Activated gamma-delta T cell (primary cell): ENCODE results near the gene PRPF39.
"Not testable (repeated sequence)": the region's sequence is repeated elsewhere in the genome, so short reads cannot be mapped to it uniquely, and the experiment has no call there.

Source experiments
- DNase-seq: peaks from one replicate; lab custom pipeline; 2025; lab: John Stamatoyannopoulos, UW
- total RNA-seq, 2 donors: gene quantifications; one replicate each; lab custom pipeline; 2026; lab: John Stamatoyannopoulos, UW

The PRPF39 gene
- 118 to 136 reads per million in 2 donors for total RNA-seq

GRCh38 chr14:45083976-45084722, at the start of gene PRPF39:
Gene PRPF39, plus strand, starts transcription at chr14:45084116. Its CDS starts 11,124 bp downstream, at chr14:45095240.
- DNase-seq: peak; percentile 93

GRCh38 chr14:45034730-45035129, 49.2 kb upstream of the PRPF39 start:
- no peak for DNase-seq

- no peak for DNase-seq
These were observed 45.7 kb upstream of the PRPF39 start for GRCh38 chr14:45038256-45038655.

GRCh38 chr14:45038865-45039264, 45.1 kb upstream of the PRPF39 start:
- DNase-seq: no peak

GRCh38 chr14:45039390-45039789, 44.5 kb upstream of the PRPF39 start:
- no peak for DNase-seq

- DNase-seq: no peak
These were observed 42.3 kb upstream of the PRPF39 start for GRCh38 chr14:45041641-45042040.

GRCh38 chr14:45044638-45045037, 39.3 kb upstream of the PRPF39 start:
- DNase-seq: no peak

- DNase-seq: no peak
These were observed 35.5 kb upstream of the PRPF39 start for GRCh38 chr14:45048385-45048784.

GRCh38 chr14:45051180-45051579, 32.7 kb upstream of the PRPF39 start:
- no peak for DNase-seq

DNA sequence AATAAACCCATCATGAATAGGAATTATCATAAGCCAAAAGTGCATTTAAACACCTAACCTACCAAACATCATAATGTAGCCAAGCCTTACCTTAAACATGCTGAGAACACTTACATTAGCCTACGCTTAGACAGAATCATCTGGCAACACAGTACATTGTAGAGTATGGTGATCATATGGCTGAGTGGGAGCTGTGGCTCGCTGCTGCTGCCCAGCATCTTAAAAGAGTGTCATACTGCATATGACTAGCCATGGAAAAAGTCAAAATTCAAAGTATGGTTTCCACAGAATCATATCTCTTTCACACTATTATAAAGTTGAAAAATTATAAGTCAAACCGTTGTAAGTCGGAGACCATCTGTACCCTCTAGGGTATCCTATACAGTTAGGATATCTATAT, 32.0 kb upstream of the PRPF39 start:
- no peak for DNase-seq

- no peak for DNase-seq
These were observed 26.6 kb upstream of the PRPF39 start for GRCh38 chr14:45057349-45057748.

DNA sequence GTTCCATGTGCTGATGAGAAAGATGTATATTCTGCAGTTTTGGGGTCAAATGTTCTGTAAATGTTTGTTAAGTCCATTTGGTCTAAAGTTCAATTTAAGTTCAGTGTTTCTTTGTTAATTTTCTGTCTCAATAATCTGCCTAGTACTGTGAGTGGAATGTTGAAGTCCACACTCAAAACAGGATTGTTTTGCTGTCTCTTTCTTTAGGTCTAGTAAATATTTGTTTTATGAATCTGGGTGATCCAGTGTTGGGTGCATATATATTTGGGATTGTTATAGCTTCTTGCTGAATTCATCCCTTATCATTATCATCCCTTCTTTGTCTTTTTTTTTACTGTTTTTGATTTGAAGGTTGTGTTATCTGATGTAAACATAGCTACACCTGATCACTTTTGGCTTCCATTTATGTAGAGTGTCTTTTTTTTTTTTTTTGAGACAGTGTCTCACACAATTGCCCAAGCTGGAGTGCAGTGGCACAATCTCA, 26.0 kb upstream of the PRPF39 start:
- DNase-seq: no peak

DNA sequence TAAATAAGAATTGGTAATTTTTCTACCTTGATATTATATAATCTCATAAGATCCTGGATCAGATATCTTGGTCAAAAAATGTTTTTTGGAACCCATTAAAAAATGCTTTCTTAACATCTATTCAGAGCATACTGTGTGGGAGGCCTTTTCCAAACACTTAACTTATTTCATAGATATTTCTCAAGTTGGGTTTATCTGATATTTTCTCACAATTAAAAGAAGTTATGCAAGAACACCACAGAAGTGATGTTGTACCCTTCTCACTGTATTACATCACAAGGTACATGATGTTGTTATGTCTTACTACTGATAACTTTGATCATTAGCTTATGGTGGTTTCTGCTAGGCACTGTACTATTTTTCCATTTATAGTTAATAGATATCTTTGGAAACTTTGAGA, 23.4 kb upstream of the PRPF39 start:
- DNase-seq: no peak

DNA sequence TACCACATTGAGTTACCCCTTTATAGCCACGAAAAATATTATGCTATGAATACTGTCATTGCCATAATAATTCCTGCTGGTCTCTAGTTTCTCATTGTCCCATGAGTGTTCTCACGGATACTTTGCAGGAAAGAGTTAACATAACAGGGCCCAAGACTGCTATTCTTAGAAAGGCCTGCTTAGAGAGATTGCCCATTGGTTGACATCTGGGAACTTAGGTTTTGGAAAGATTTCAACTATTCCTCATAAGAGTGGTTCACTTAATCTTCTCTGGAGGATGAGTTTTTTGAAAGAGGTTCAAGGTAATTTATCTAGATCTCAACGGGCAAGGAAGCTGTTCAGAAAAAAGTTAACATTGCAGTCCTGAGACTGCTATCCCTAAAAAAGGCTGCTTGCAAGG, 18.4 kb upstream of the PRPF39 start:
- DNase-seq: no peak

DNA sequence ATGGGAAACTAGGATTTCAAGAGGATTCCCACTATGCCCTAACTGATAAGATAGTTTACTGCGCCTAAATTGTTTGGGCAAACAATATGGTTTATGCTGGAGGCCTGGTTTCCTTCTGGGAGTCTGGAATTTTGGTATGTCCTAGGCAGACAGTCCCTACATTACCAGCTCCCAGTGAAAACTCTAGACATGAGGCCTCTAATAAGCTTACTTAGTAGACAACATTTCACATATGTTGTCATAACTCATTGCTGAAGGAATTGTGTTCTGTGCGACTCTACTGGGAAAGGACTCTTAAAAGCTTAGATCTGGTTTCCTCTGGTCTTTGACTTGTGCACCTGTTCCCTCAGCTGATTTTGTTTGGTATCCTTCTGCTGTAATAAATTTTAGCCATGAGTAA, 18.0 kb upstream of the PRPF39 start:
- no peak for DNase-seq

- DNase-seq: no peak
These were observed 17.2 kb upstream of the PRPF39 start for GRCh38 chr14:45066667-45067066.

DNA sequence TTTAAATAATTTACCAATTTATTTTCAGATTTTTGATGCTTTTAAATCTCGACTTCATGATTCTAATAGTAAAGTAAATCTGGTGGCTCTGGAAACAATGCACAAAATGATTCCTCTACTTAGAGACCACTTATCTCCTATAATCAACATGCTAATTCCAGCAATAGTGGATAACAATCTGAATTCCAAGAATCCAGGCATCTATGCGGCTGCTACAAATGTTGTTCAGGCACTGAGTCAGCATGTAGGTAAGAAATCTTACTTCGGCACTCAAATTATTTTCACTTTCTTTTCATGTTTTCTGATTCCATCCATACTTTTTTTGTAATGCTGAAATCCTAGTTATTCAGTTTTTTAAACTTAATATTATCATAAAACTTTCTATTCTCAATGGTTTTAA, 15.5 kb upstream of the PRPF39 start:
- DNase-seq: no peak

GRCh38 chr14:45070215-45070614, 13.7 kb upstream of the PRPF39 start:
- no peak for DNase-seq

DNA sequence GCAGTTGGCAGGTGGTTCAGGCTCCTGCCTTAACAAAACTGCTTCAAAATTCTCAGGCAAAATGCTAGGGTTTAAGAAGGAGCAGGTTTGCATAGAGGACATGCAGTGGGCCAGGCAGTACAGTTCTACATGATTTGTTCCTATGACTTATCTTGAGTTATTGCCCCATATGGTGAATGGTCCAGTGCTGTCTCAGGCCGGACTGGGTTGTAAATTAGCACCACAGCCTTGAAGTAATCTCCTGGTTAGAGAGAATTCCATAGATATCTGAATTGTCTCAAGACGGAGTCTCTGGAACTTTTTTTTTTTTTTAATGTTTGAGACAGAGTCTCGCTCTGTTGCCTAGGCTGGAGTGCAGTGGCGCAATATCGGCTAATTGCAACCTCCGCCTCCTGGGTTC, 11.8 kb upstream of the PRPF39 start:
- no peak for DNase-seq

DNA sequence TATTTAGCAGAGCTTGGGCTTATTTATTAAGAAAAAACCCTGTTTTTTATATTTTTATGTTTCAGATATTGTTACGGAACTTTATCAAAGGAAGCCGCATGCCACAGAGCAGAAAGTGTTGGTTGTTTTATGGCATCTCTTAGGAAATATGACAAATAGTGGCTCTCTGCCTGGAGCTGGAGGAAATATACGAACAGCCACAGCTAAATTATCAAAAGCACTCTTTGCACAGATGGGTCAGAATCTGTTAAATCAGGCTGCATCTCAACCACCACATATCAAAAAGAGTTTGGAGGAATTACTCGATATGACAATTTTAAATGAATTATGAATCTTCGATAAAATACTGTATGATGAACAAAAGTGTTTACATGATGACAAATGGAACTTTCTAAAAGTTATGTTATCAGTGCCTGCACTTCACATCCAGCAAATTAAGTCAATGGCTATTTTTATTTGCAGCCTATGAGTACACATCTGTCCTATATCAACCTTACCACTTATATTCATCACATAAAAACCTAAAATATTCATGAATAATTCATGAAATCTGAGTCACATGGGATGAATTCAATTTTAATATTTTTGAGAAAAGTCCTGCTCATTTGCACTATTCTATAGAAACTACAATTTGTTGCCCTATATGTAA, 10.6 kb upstream of the PRPF39 start:
- DNase-seq: no peak

DNA sequence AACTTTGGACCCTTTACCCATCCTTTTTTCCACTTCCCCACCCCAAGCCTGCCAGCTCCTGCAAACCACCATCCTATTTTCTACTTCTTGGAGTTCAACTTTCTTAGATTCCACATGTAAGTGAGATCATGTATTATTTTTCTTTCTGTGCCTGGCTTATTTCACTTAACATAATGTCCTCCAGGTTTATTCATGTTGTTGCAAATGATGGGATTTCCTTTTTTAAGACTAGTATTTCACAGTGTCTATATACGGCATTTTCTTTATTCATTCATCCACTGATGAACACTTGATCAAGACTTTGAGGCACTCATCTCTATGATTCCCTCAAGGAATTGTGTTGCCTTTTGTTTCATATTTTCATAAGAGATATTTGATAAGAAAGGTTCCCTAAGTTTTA, 5.6 kb upstream of the PRPF39 start:
- no peak for DNase-seq

GRCh38 chr14:45080416-45080968, 3.4 kb upstream of the PRPF39 start:
- not testable (repeated sequence) for DNase-seq

DNA sequence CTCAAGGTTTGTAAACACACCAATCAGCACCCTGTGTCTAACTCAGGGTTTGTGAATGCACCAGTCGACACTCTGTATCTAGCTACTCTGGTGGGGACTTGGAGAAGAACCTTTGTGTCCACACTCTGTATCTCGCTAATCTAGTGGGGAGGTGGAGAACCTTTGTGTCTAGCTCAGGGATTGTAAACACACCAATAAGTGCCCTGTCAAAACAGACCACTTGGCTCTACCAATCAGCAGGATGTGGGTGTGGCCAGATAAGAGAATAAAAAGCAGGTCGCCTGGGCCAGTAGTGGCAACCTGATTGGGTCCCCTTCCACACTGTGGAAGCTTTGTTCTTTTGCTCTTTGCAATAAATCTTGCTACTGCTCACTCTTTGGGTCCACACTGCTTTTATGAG, 2.8 kb upstream of the PRPF39 start:
- not testable (repeated sequence) for DNase-seq
